ENCODE measurements around the gene SOS1. TPM values are rescaled to one million over a fixed set of nuclear protein-coding genes. Genes with fewer than 3 reads are reported as not detected.

SOS1 gene
- total and polyA plus RNA-seq, 5 donors, result 6.7 to 30.4 (median 20.6) TPM

DNA sequence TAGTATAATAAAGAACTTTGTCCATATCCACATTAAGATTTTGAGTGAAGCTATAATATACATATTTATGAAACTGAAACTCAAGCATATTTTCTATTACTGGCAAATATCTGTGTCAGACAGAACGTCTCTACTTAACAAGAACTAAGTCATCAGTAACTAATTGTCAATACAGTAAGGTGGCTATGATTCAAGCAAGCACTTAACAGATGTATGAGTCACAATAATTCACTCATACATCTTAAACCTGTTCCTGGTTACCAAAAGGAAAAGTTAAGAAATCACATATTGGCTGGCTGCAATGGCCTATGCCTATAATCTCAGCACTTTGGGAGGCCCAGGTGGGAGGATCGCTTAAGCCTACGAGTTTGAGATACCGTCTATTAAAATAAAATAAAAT, 96.0 kb downstream of the SOS1 start:
- Histone ChIP-seq H3K27ac (ENCODE audit: low read length) (no peak overlapping the region), H3K27me3 (ENCODE audit: control insufficient read depth, insufficient read depth) (no peaks in the 10 kb centered on the region), H3K4me1 (ENCODE audit: control insufficient read depth, insufficient read depth, low read length) (no peaks in the 10 kb centered on the region), H3K4me3 (ENCODE audit: low read length) (no peak overlapping the region), H3K9me3 (ENCODE audit: control insufficient read depth, low read length) (no peaks in the 10 kb centered on the region)
- no peak for ATAC-seq
- intact Hi-C loops (cut with DNase I), result no loop called here
- 92% methylated on average over 4 of the region's 4 CpGs for WGBS
- no peak for DNase-seq

- H3K4me3 ChIP-seq (ENCODE audit: low read length), result peak overlapping the region; percentile 28
- intact Hi-C loops (cut with DNase I), result no loop called here
- H3K4me1 ChIP-seq (ENCODE audit: control insufficient read depth, insufficient read depth, low read length), result no peaks in the 10 kb centered on the region
- 76% methylated on average over 3 of the region's 3 CpGs for WGBS
- H3K9me3 ChIP-seq (ENCODE audit: control insufficient read depth, low read length), result no peaks in the 10 kb centered on the region
- DNase-seq (no peak), ATAC-seq (no peak)
- no peaks in the 10 kb centered on the region for H3K27me3 ChIP-seq (ENCODE audit: control insufficient read depth, insufficient read depth)
- H3K27ac ChIP-seq (ENCODE audit: low read length), result no peak overlapping the region
Measured at GRCh38 chr2:39023649-39024048, 97.2 kb downstream of the SOS1 start.

DNA sequence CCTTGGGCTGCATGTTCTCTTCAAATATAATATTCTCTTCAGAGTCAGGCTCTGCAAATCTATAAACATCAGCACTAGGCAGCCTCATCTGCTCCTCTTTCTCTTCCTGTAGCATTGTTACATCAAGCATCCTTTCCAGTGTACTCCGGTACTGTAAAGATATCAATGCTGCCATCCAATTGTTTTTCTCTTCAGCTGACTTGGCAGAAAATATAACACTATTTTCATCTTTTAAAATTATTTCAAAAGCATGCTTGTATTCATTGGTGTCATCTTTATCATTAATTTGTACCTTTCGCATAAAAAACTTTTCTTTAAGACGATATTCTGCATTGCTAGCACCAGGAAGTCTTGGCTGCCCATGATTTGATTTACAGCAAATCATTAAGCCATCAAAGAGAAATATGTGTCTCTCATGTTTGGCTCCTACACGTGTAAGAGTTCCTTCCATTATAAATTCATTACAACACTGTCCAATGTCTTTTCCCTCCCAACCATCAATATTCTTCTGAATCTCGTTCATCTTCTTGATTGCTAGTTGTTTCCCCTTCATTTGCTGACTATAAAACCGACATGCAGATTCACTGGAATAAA, 98.1 kb downstream of the SOS1 start:
- H3K4me1 ChIP-seq (ENCODE audit: control insufficient read depth, insufficient read depth, low read length), result no peaks in the 10 kb centered on the region
- H3K4me3 ChIP-seq (ENCODE audit: low read length), result peak overlapping the region; percentile 62
- H3K27me3 ChIP-seq (ENCODE audit: control insufficient read depth, insufficient read depth), result no peaks in the 10 kb centered on the region
- WGBS, result 73% methylated on average over 6 of the region's 6 CpGs
- intact Hi-C loops (cut with DNase I), result no loop called here
- no peak for DNase-seq
- no peak overlapping the region for H3K27ac ChIP-seq (ENCODE audit: low read length)
- ATAC-seq, result no peak
- no peaks in the 10 kb centered on the region for H3K9me3 ChIP-seq (ENCODE audit: control insufficient read depth, low read length)

DNA sequence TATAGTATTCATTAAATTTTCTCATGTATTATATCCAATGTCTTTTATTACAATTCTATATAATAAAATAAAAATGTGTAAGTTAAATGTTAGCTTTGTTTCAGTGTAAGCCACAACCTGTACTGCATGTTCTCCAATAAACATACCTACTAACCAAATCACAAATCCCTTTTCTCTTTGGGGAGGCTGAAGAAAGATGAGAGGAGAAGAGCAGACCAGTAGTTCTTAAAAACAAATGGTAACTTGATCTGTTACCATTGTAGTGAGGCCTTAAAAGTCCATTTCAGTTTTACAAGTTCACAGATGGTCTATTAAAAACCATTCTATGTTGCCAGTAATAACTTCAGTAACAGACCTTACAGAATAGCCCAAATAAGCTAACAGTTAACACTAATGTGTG, 100.5 kb downstream of the SOS1 start:
- Histone ChIP-seq H3K9me3 (ENCODE audit: control insufficient read depth, low read length) (no peaks in the 10 kb centered on the region), H3K4me1 (ENCODE audit: control insufficient read depth, insufficient read depth, low read length) (no peaks in the 10 kb centered on the region), H3K27ac (ENCODE audit: low read length) (no peak overlapping the region), H3K4me3 (ENCODE audit: low read length) (peak overlapping the region; percentile 47), H3K27me3 (ENCODE audit: control insufficient read depth, insufficient read depth) (no peaks in the 10 kb centered on the region)
- DNase-seq (no peak), ATAC-seq (no peak)
- intact Hi-C loops (cut with DNase I), result no loop called here

GRCh38 chr2:39018638-39019037, 102.2 kb downstream of the SOS1 start:
- Histone ChIP-seq H3K27me3 (ENCODE audit: control insufficient read depth, insufficient read depth) (no peaks in the 10 kb centered on the region), H3K9me3 (ENCODE audit: control insufficient read depth, low read length) (no peaks in the 10 kb centered on the region), H3K27ac (ENCODE audit: low read length) (no peak overlapping the region), H3K4me3 (ENCODE audit: low read length) (peak overlapping the region; percentile 15), H3K4me1 (ENCODE audit: control insufficient read depth, insufficient read depth, low read length) (no peaks in the 10 kb centered on the region)
- WGBS, result 77% methylated on average over 4 of the region's 4 CpGs
- intact Hi-C loops (cut with DNase I), result no loop called here
- no peak for ATAC-seq
- no peak for DNase-seq

DNA sequence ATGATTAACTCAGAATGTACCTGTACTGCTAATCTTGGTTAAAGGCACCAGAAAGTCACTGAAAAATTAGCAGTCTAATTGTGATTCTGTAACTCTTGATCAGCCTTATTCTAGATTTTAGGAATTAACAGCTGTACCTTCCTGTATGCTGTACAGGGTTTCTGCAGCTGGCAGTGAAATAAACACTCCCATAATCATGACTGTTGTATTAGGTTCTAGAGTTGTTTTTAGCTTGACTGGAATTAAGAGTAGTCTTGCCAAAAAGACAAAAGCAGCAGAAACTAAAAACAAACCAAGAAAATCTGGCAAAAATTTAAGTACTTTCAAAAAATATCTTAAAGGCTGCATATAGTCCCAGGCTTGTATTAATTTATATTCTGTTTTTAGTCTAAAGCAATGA, 103.5 kb downstream of the SOS1 start:
- DNase-seq, result no peak
- Histone ChIP-seq H3K27ac (ENCODE audit: low read length) (no peak overlapping the region), H3K9me3 (ENCODE audit: control insufficient read depth, low read length) (no peaks in the 10 kb centered on the region), H3K4me1 (ENCODE audit: control insufficient read depth, insufficient read depth, low read length) (no peaks in the 10 kb centered on the region), H3K27me3 (ENCODE audit: control insufficient read depth, insufficient read depth) (no peaks in the 10 kb centered on the region), H3K4me3 (ENCODE audit: low read length) (no peak overlapping the region)
- ATAC-seq, result peak in 1 of 2 donors; percentile 55
- intact Hi-C loops (cut with DNase I), result no loop called here

DNA sequence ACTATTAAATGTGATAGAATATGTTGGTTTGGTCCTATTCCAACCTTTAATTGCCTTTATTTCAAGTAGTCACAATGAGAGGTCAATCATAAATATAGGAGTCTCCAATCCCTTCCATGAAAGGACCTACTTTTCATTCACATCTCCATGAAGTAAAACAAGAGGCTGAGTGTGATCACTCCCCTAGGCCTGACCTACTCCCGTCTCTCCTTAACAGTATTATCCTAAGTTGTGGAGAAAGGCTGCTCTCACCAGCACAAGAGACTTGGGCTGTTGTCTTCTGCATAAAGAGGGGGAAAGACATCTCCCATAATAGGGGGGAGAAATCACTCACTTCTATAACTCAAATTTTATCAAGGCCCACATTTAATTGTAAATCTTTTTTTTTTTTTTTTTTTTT, 105.4 kb downstream of the SOS1 start:
- Histone ChIP-seq H3K27ac (ENCODE audit: low read length) (no peak overlapping the region), H3K4me1 (ENCODE audit: control insufficient read depth, insufficient read depth, low read length) (no peaks in the 10 kb centered on the region), H3K9me3 (ENCODE audit: control insufficient read depth, low read length) (no peaks in the 10 kb centered on the region), H3K4me3 (ENCODE audit: low read length) (no peak overlapping the region), H3K27me3 (ENCODE audit: control insufficient read depth, insufficient read depth) (no peaks in the 10 kb centered on the region)
- WGBS, result 85% methylated on average over 1 of the region's 1 CpG
- DNase-seq (no peak), ATAC-seq (no peak)
- intact Hi-C loops (cut with DNase I), result no loop called here

DNA sequence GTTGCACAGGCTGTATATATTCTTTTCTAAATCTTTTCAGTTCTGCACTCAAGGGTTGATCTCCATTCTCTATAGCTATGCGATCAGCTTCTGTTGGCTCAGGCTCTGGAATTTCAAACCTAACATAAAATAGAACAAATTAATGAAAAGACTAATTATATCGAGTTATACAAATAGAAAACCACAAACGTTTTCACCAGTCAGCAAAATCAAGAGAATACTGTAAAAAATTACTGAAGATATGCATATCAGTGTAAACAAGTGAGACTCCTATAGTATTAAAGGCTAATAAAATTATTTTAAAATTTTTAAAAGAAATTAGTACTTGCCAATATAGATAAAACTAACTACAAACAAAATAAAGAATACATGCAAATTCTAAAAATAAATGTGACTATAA, 107.0 kb downstream of the SOS1 start:
- no peak for ATAC-seq
- Histone ChIP-seq H3K27ac (ENCODE audit: low read length) (no peak overlapping the region), H3K9me3 (ENCODE audit: control insufficient read depth, low read length) (no peaks in the 10 kb centered on the region), H3K4me1 (ENCODE audit: control insufficient read depth, insufficient read depth, low read length) (no peaks in the 10 kb centered on the region), H3K4me3 (ENCODE audit: low read length) (no peak overlapping the region), H3K27me3 (ENCODE audit: control insufficient read depth, insufficient read depth) (no peaks in the 10 kb centered on the region)
- 89% methylated on average over 3 of the region's 3 CpGs for WGBS
- intact Hi-C loops (cut with DNase I), result no loop called here
- no peak for DNase-seq

GRCh38 chr2:39008665-39009064, 112.2 kb downstream of the SOS1 start:
- DNase-seq, result no peak
- intact Hi-C loops (cut with DNase I), result no loop called here
- Histone ChIP-seq H3K4me1 (ENCODE audit: control insufficient read depth, insufficient read depth, low read length) (no peaks in the 10 kb centered on the region), H3K4me3 (ENCODE audit: low read length) (no peak overlapping the region), H3K27ac (ENCODE audit: low read length) (no peak overlapping the region), H3K27me3 (ENCODE audit: control insufficient read depth, insufficient read depth) (no peaks in the 10 kb centered on the region), H3K9me3 (ENCODE audit: control insufficient read depth, low read length) (no peaks in the 10 kb centered on the region)
- no peak for ATAC-seq
- WGBS, result 91% methylated on average over 1 of the region's 1 CpG

DNA sequence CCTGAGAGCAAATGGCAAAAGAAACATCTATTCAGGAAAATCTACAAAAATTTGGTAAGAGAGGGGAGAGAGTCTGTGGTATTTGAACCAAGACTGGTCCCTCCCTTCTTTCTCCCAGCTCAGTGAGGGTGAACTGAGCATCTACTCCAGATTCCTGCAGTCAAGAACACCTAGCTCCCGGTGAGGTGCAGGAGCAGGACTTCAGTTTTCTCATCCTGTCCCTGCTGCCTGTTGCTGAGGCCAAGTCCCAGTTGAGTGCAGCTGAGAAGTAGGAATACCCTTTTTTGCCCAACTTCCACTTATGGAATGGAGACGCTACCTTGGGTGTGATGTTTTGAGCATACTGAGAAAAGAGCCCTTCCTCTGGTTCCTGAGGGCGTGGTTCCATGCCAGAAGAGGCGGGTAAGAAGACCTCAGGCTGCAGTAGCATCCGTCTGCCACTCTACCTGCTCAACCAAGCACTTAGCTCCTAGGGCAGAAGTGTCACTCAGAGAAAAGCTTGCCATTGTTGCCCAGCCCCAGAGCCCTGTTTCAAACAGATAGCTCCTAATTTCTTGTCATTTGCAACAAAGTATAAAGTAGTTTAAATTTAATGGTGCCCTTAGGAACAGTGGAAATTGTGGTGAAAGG, 112.9 kb downstream of the SOS1 start:
- Histone ChIP-seq H3K27me3 (ENCODE audit: control insufficient read depth, insufficient read depth) (no peaks in the 10 kb centered on the region), H3K9me3 (ENCODE audit: control insufficient read depth, low read length) (no peaks in the 10 kb centered on the region), H3K4me1 (ENCODE audit: control insufficient read depth, insufficient read depth, low read length) (no peaks in the 10 kb centered on the region), H3K27ac (ENCODE audit: low read length) (no peak overlapping the region), H3K4me3 (ENCODE audit: low read length) (no peak overlapping the region)
- DNase-seq, result no peak
- intact Hi-C loops (cut with DNase I), result no loop called here
- ATAC-seq, result no peak
- 89% methylated on average over 5 of the region's 5 CpGs for WGBS

- intact Hi-C loops (cut with DNase I), result no loop called here
- H3K27ac ChIP-seq (ENCODE audit: low read length), result no peak overlapping the region
- DNase-seq, result no peak
Measured at GRCh38 chr2:39000552-39000951, 120.3 kb downstream of the SOS1 start.

GRCh38 chr2:38997781-38998180, 123.1 kb downstream of the SOS1 start:
- H3K4me1 ChIP-seq (ENCODE audit: control insufficient read depth, insufficient read depth, low read length), result peaks cover 1% of the 10 kb centered on the region
- H3K9me3 ChIP-seq (ENCODE audit: control insufficient read depth, low read length), result no peaks in the 10 kb centered on the region
- DNase-seq, result no peak
- no peak for ATAC-seq
- no peak overlapping the region for H3K4me3 ChIP-seq (ENCODE audit: low read length)
- H3K27me3 ChIP-seq (ENCODE audit: control insufficient read depth, insufficient read depth), result no peaks in the 10 kb centered on the region
- intact Hi-C loops (cut with DNase I), result no loop called here
- H3K27ac ChIP-seq (ENCODE audit: low read length), result no peak overlapping the region
- 51% methylated on average over 4 of the region's 4 CpGs for WGBS

More at GRCh38 chr2:39000552-39000951, 120.3 kb downstream of the SOS1 start:
- no peaks in the 10 kb centered on the region for H3K4me1 ChIP-seq (ENCODE audit: control insufficient read depth, insufficient read depth, low read length)
- no peaks in the 10 kb centered on the region for H3K9me3 ChIP-seq (ENCODE audit: control insufficient read depth, low read length)
- no peak overlapping the region for H3K4me3 ChIP-seq (ENCODE audit: low read length)
- 46% methylated on average over 2 of the region's 2 CpGs for WGBS
- ATAC-seq, result peak; percentile 39 to 40
- no peaks in the 10 kb centered on the region for H3K27me3 ChIP-seq (ENCODE audit: control insufficient read depth, insufficient read depth)
